ENCODE data around the gene CNTRL. TPM values are rescaled to one million over a fixed set of nuclear protein-coding genes. Genes with fewer than 3 reads are reported as not detected.

CNTRL gene
- total RNA-seq, 1 donor from 2014 or later: 20.3 TPM

GRCh38 chr9:121183666-121184423 is 109.1 kb downstream of the CNTRL start:
- Histone ChIP-seq H3K4me1 (peaks cover 40% of the 10 kb centered on the region), H3K27ac (no peak overlapping the region), H3K9me3 (no peaks in the 10 kb centered on the region), H3K36me3 (peaks cover 53% of the 10 kb centered on the region), H3K4me3 (no peak overlapping the region), H3K27me3 (no peaks in the 10 kb centered on the region)
- DNase-seq: no peak
- intact Hi-C loops (cut with DNase I): no loop called here
- TF ChIP-seq, protein P1, sequence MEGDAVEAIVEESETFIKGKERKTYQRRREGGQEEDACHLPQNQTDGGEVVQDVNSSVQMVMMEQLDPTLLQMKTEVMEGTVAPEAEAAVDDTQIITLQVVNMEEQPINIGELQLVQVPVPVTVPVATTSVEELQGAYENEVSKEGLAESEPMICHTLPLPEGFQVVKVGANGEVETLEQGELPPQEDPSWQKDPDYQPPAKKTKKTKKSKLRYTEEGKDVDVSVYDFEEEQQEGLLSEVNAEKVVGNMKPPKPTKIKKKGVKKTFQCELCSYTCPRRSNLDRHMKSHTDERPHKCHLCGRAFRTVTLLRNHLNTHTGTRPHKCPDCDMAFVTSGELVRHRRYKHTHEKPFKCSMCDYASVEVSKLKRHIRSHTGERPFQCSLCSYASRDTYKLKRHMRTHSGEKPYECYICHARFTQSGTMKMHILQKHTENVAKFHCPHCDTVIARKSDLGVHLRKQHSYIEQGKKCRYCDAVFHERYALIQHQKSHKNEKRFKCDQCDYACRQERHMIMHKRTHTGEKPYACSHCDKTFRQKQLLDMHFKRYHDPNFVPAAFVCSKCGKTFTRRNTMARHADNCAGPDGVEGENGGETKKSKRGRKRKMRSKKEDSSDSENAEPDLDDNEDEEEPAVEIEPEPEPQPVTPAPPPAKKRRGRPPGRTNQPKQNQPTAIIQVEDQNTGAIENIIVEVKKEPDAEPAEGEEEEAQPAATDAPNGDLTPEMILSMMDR (IDR thresholded peaks at IDR 0.05): no peak
- ATAC-seq: no peak

GRCh38 chr9:121184463-121184862 is 109.7 kb downstream of the CNTRL start:
- Histone ChIP-seq H3K36me3 (peaks cover 54% of the 10 kb centered on the region), H3K9me3 (no peaks in the 10 kb centered on the region), H3K27me3 (no peaks in the 10 kb centered on the region), H3K27ac (no peak overlapping the region), H3K4me1 (peaks cover 45% of the 10 kb centered on the region), H3K4me3 (no peak overlapping the region)
- no peak for DNase-seq
- intact Hi-C loops (cut with DNase I): no loop called here
- TF ChIP-seq, protein P1 (IDR thresholded peaks at IDR 0.05): no peak
- no peak for ATAC-seq

GRCh38 chr9:121185178-121185745 is 110.5 kb downstream of the CNTRL start:
- Histone ChIP-seq H3K36me3 (peaks cover 46% of the 10 kb centered on the region), H3K9me3 (no peaks in the 10 kb centered on the region), H3K27ac (no peak overlapping the region), H3K27me3 (no peaks in the 10 kb centered on the region), H3K4me1 (peaks cover 47% of the 10 kb centered on the region), H3K4me3 (no peak overlapping the region)
- TF ChIP-seq, protein P1 (IDR thresholded peaks at IDR 0.05): no peak
- DNase-seq: no peak
- intact Hi-C loops (cut with DNase I): no loop called here
- peak; percentile 66 for ATAC-seq

DNA sequence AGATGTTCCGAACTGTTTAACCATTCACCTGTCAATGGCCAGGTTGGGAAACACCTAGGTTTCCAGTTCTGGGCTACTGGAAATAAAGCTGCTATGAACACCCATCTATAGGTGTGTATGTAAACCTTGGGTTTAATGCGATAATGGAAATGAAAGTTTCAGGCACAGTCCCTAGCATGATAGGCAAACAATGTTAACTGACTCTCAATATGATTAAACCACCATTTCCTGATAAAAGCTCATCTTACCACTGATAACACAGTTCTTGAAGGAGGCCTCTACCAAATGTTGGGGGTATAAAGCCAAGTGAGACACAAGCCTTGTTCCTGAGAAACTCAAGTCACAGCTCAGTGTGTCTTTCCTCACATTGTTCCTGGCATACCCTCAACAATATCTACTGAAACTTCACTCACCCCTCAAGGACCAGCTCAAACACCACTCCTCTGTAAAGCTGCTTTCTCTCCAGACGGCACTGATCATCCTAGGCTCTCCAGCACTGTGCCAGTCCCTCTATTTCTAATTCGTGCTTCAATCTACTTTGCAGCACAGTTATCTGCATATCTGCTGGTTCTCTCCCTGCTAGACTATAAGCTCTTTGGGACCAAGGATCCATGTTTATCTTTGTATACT is 111.1 kb downstream of the CNTRL start:
- ATAC-seq (peak; percentile 26), DNase-seq (no peak)
- no peak overlapping the region for H3K4me3 ChIP-seq
- H3K36me3 ChIP-seq: peaks cover 40% of the 10 kb centered on the region
- intact Hi-C loops (cut with DNase I): no loop called here
- H3K27ac ChIP-seq: no peak overlapping the region
- no peaks in the 10 kb centered on the region for H3K27me3 ChIP-seq
- H3K4me1 ChIP-seq: peaks cover 53% of the 10 kb centered on the region
- H3K9me3 ChIP-seq: no peaks in the 10 kb centered on the region
- TF ChIP-seq, protein P1 (IDR thresholded peaks at IDR 0.05): no peak

DNA sequence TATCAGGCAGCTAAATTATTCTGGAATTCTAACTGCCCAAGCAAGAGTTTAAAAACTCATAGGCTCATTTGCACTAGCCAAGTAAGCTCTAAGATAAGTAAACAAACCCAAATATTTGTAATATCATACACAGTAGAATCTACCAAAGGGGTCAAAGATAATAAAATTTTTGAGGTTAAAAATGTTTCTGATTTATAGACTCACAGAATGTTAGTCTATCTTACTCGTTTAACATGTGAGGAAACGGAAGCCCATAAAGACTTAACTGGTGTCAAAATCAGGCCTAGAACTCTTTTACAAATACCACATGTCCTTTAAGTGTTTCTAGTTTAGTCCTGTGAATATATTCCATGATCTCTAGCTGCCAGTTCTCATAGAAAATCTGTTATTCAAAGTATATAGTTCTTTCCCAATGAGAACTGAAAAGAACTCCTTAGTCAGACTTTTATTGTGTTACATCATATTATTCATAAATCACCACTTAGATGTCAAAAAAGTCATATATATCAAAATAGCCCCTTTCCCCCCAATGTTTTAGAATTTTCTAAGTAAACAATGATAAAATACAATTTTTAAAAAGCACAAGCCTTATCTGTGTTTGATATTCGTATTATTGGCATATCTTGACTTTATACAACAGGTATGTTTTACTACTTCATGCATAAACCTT is 113.0 kb downstream of the CNTRL start:
- intact Hi-C loops (cut with DNase I): no loop called here
- TF ChIP-seq, protein P1 (IDR thresholded peaks at IDR 0.05): no peak
- Histone ChIP-seq H3K36me3 (peaks cover 21% of the 10 kb centered on the region), H3K27me3 (no peaks in the 10 kb centered on the region), H3K9me3 (no peaks in the 10 kb centered on the region), H3K4me1 (peaks cover 69% of the 10 kb centered on the region), H3K27ac (no peak overlapping the region), H3K4me3 (no peak overlapping the region)
- ATAC-seq (no peak), DNase-seq (no peak)

All from upper lobe of right lung (tissue), 1 donor.